ENCODE results near the gene AFM.

Gene AFM

DNA sequence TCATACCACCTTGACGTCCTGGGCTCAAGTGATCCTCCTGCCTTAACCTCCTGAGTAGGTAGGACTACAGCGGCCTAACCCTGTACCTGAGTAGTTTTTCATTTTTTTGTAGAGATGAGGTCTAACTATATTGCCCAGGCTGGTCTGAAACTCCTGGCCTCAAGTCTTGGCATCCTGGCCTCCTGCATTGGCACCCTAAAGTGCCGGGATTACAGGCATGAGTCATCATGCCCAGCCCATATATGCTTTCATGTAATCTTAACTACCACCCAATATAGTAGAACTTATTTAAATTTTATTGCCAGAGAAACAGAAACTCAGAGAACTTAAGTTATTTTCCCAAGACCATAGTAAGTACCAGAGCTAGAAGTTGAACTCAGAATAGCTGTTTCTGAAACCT is 27.1 kb downstream of the AFM start:
- no peaks in the 10 kb centered on the region for H3K36me3 ChIP-seq (ENCODE audit: insufficient read depth, low read length)
- H3K27ac ChIP-seq (ENCODE audit: low read length), result no peak overlapping the region
- no peaks in the 10 kb centered on the region for H4K20me1 ChIP-seq (ENCODE audit: insufficient read depth, low read length)
- TF ChIP-seq, protein P1, sequence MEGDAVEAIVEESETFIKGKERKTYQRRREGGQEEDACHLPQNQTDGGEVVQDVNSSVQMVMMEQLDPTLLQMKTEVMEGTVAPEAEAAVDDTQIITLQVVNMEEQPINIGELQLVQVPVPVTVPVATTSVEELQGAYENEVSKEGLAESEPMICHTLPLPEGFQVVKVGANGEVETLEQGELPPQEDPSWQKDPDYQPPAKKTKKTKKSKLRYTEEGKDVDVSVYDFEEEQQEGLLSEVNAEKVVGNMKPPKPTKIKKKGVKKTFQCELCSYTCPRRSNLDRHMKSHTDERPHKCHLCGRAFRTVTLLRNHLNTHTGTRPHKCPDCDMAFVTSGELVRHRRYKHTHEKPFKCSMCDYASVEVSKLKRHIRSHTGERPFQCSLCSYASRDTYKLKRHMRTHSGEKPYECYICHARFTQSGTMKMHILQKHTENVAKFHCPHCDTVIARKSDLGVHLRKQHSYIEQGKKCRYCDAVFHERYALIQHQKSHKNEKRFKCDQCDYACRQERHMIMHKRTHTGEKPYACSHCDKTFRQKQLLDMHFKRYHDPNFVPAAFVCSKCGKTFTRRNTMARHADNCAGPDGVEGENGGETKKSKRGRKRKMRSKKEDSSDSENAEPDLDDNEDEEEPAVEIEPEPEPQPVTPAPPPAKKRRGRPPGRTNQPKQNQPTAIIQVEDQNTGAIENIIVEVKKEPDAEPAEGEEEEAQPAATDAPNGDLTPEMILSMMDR (IDR thresholded peaks at IDR 0.05; ENCODE audit: borderline replicate concordance, extremely low read depth, low read length, poor library complexity, severe bottlenecking), result no peak
- TF ChIP-seq EZH2 (IDR thresholded peaks at IDR 0.05; ENCODE audit: borderline replicate concordance, low read depth, low read length, severe bottlenecking), result no peak
- DNase-seq (no peak), ATAC-seq (ENCODE audit: insufficient read depth, low read depth) (no peak)
- H3K9ac ChIP-seq (ENCODE audit: low read depth, low read length), result no peak overlapping the region
- H3K4me3 ChIP-seq (ENCODE audit: low read depth in 1 of 2, low read length in 2 of 2), result no peak overlapping the region
- H3K79me2 ChIP-seq (ENCODE audit: insufficient read depth, low read length), result no peaks in the 10 kb centered on the region
- no peaks in the 10 kb centered on the region for H3K4me1 ChIP-seq (ENCODE audit: insufficient read depth, low read length)
- H3K27me3 ChIP-seq (ENCODE audit: insufficient read depth, low read length, poor library complexity), result no peaks in the 10 kb centered on the region
- no peak overlapping the region for H3K4me2 ChIP-seq (ENCODE audit: insufficient read depth, low read length)
- H2AFZ ChIP-seq (ENCODE audit: low read depth, low read length), result no peak overlapping the region
- no peaks in the 10 kb centered on the region for H3K9me3 ChIP-seq (ENCODE audit: insufficient read depth, low read length, severe bottlenecking)

DNA sequence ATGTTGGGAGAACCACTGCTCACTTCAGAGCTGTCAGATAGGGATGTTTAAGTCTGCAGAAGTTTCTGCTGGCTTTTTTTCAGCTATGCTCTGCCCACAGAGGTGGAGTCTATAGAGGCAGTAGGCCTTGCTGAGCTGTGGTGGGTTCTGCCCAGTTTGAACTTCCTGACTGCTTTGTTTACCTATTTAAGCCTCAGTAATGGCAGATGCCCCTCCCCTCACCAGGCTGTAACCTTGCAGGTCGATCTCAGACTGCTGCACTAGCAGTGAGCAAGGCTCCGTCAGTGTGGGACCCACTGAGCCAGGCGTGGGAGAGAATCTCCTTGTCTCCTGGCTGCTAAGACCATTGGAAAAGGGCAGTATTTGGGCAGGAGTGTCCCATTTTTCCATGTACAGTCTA is 36.8 kb downstream of the AFM start:
- no peak overlapping the region for H3K4me3 ChIP-seq (ENCODE audit: low read depth in 1 of 2, low read length in 2 of 2)

DNA sequence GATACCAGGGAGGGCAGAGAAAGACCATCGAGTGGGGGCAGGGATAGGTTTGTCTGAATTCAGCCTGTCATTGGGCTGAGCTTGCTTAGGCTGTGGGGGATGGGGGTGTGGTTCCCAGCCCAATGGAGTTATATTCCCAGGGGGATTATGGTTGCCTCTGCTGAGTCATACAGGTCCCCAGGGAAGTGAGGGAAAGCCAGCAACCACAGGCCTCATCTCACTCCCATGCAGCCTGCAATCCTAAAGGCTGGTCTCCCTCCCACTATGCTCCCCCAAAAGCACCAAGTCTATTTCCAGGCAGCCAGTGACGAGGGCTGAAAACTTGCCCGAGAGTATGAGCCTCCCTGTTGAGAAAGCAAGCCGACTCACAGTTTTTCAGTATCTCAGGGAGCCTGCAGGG is 39.3 kb downstream of the AFM start:
- peaks cover 12% of the 10 kb centered on the region for H3K4me1 ChIP-seq (ENCODE audit: insufficient read depth, low read length)
- H3K36me3 ChIP-seq (ENCODE audit: insufficient read depth, low read length), result no peaks in the 10 kb centered on the region
- no peaks in the 10 kb centered on the region for H4K20me1 ChIP-seq (ENCODE audit: insufficient read depth, low read length)
- H3K4me2 ChIP-seq (ENCODE audit: insufficient read depth, low read length), result peak overlapping the region; percentile 3; the same call in 1 of the 2 replicates
- no peak for TF ChIP-seq EZH2 (IDR thresholded peaks at IDR 0.05; ENCODE audit: borderline replicate concordance, low read depth, low read length, severe bottlenecking)
- TF ChIP-seq, protein P1 (IDR thresholded peaks at IDR 0.05; ENCODE audit: borderline replicate concordance, extremely low read depth, low read length, poor library complexity, severe bottlenecking), result no peak
- no peak overlapping the region for H3K4me3 ChIP-seq (ENCODE audit: low read depth in 1 of 2, low read length in 2 of 2)
- H3K27me3 ChIP-seq (ENCODE audit: insufficient read depth, low read length, poor library complexity), result no peaks in the 10 kb centered on the region
- H2AFZ ChIP-seq (ENCODE audit: low read depth, low read length), result no peak overlapping the region
- H3K79me2 ChIP-seq (ENCODE audit: insufficient read depth, low read length), result no peaks in the 10 kb centered on the region
- DNase-seq (peak; percentile 48), ATAC-seq (ENCODE audit: insufficient read depth, low read depth) (peak; percentile 62)
- no peak overlapping the region for H3K9ac ChIP-seq (ENCODE audit: low read depth, low read length)
- no peaks in the 10 kb centered on the region for H3K9me3 ChIP-seq (ENCODE audit: insufficient read depth, low read length, severe bottlenecking)
- no peak overlapping the region for H3K27ac ChIP-seq (ENCODE audit: low read length)

More for the DNA sequence above, 36.8 kb downstream of the AFM start:
- DNase-seq, result no peak
- no peak overlapping the region for H2AFZ ChIP-seq (ENCODE audit: low read depth, low read length)
- no peak overlapping the region for H3K27ac ChIP-seq (ENCODE audit: low read length)
- no peak for ATAC-seq (ENCODE audit: insufficient read depth, low read depth)
- H3K36me3 ChIP-seq (ENCODE audit: insufficient read depth, low read length), result no peaks in the 10 kb centered on the region
- no peaks in the 10 kb centered on the region for H3K27me3 ChIP-seq (ENCODE audit: insufficient read depth, low read length, poor library complexity)
- peaks cover 12% of the 10 kb centered on the region for H3K4me1 ChIP-seq (ENCODE audit: insufficient read depth, low read length)
- H3K79me2 ChIP-seq (ENCODE audit: insufficient read depth, low read length), result no peaks in the 10 kb centered on the region
- TF ChIP-seq, protein P1 (IDR thresholded peaks at IDR 0.05; ENCODE audit: borderline replicate concordance, extremely low read depth, low read length, poor library complexity, severe bottlenecking), result no peak
- no peak overlapping the region for H3K9ac ChIP-seq (ENCODE audit: low read depth, low read length)
- no peaks in the 10 kb centered on the region for H4K20me1 ChIP-seq (ENCODE audit: insufficient read depth, low read length)
- no peaks in the 10 kb centered on the region for H3K9me3 ChIP-seq (ENCODE audit: insufficient read depth, low read length, severe bottlenecking)
- H3K4me2 ChIP-seq (ENCODE audit: insufficient read depth, low read length), result no peak overlapping the region

DNA sequence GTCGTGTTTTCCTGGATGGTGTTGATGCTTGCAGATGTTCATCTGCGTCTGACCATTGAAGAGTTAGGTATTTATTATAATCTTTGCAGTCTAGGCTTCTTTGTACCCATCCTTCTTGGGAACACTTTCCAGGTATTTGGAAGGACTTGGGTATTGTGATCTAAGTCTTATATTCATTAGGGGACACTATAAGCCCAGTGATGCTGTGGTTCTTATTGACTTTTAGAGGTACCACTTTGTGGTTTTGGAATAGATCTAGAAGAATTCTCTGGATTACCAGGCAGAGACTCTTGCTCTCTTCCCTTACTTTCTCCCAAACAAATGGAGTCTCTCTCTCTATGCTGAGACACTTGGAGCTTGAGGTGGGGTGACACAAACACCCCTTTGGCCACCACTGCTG is 41.6 kb downstream of the AFM start:
- Histone ChIP-seq H4K20me1 (ENCODE audit: insufficient read depth, low read length) (no peaks in the 10 kb centered on the region), H3K27ac (ENCODE audit: low read length) (no peak overlapping the region), H3K36me3 (ENCODE audit: insufficient read depth, low read length) (no peaks in the 10 kb centered on the region), H3K27me3 (ENCODE audit: insufficient read depth, low read length, poor library complexity) (no peaks in the 10 kb centered on the region), H3K4me2 (ENCODE audit: insufficient read depth, low read length) (no peak overlapping the region), H3K4me3 (ENCODE audit: low read depth in 1 of 2, low read length in 2 of 2) (no peak overlapping the region), H3K9me3 (ENCODE audit: insufficient read depth, low read length, severe bottlenecking) (no peaks in the 10 kb centered on the region), H3K79me2 (ENCODE audit: insufficient read depth, low read length) (no peaks in the 10 kb centered on the region), H3K4me1 (ENCODE audit: insufficient read depth, low read length) (peaks cover 12% of the 10 kb centered on the region), H3K9ac (ENCODE audit: low read depth, low read length) (no peak overlapping the region), H2AFZ (ENCODE audit: low read depth, low read length) (no peak overlapping the region)
- DNase-seq (no peak), ATAC-seq (ENCODE audit: insufficient read depth, low read depth) (no peak)
- TF ChIP-seq, protein P1 (IDR thresholded peaks at IDR 0.05; ENCODE audit: borderline replicate concordance, extremely low read depth, low read length, poor library complexity, severe bottlenecking), result no peak
- TF ChIP-seq EZH2 (IDR thresholded peaks at IDR 0.05; ENCODE audit: borderline replicate concordance, low read depth, low read length, severe bottlenecking), result no peak

All from DND-41 (cell line).